Right forelimb (tissue), 1 donor: Measurements from ENCODE around the gene CLSTN2.

Experiments
- DNase-seq: peaks from one replicate; pipeline ENCODE4 v3.0.0-alpha.2; 2018

Gene CLSTN2

GRCh38 chr3:140153736-140154135, 218.8 kb downstream of the CLSTN2 start:
- DNase-seq = no peak

- DNase-seq = no peak
Measured at GRCh38 chr3:140157161-140157560, 222.2 kb downstream of the CLSTN2 start.

GRCh38 chr3:140159646-140160045, 224.7 kb downstream of the CLSTN2 start:
- no peak for DNase-seq

- no peak for DNase-seq
Measured at GRCh38 chr3:140160553-140160952, 225.6 kb downstream of the CLSTN2 start.

GRCh38 chr3:140162551-140162950, 227.6 kb downstream of the CLSTN2 start:
- DNase-seq = no peak

- DNase-seq = no peak
Measured at GRCh38 chr3:140163159-140163763, 228.3 kb downstream of the CLSTN2 start.

GRCh38 chr3:140164156-140164555, 229.2 kb downstream of the CLSTN2 start:
- DNase-seq = no peak

- no peak for DNase-seq
Measured at GRCh38 chr3:140164922-140165590, 230.1 kb downstream of the CLSTN2 start.

GRCh38 chr3:140165781-140166180, 230.8 kb downstream of the CLSTN2 start:
- no peak for DNase-seq

GRCh38 chr3:140166861-140167599, 232.0 kb downstream of the CLSTN2 start:
- no peak for DNase-seq

- no peak for DNase-seq
Measured at GRCh38 chr3:140167600-140168281, 232.8 kb downstream of the CLSTN2 start.

- no peak for DNase-seq
Measured at GRCh38 chr3:140170612-140171011, 235.6 kb downstream of the CLSTN2 start.

GRCh38 chr3:140176526-140176925, 241.5 kb downstream of the CLSTN2 start:
- DNase-seq = no peak

- DNase-seq = no peak
Measured at GRCh38 chr3:140177943-140178342, 243.0 kb downstream of the CLSTN2 start.

- no peak for DNase-seq
Measured at GRCh38 chr3:140178482-140178881, 243.5 kb downstream of the CLSTN2 start.

GRCh38 chr3:140180603-140181002, 245.6 kb downstream of the CLSTN2 start:
- no peak for DNase-seq

GRCh38 chr3:140185375-140185774, 250.4 kb downstream of the CLSTN2 start:
- DNase-seq = no peak

- DNase-seq = no peak
Measured at GRCh38 chr3:140186421-140186920, 251.5 kb downstream of the CLSTN2 start.

GRCh38 chr3:140187028-140187427, 252.0 kb downstream of the CLSTN2 start:
- no peak for DNase-seq

GRCh38 chr3:140187656-140188221, 252.8 kb downstream of the CLSTN2 start:
- DNase-seq = no peak

- DNase-seq = no peak
Measured at GRCh38 chr3:140188285-140188684, 253.3 kb downstream of the CLSTN2 start.

GRCh38 chr3:140189267-140189666, 254.3 kb downstream of the CLSTN2 start:
- no peak for DNase-seq

- DNase-seq = no peak
Measured at GRCh38 chr3:140189976-140190375, 255.0 kb downstream of the CLSTN2 start.
